Measurements from ENCODE around the gene CSF1R.
A peak's percentile ranks its signal among the peaks of the same experiment; 100 is the strongest.

The CSF1R gene

DNA sequence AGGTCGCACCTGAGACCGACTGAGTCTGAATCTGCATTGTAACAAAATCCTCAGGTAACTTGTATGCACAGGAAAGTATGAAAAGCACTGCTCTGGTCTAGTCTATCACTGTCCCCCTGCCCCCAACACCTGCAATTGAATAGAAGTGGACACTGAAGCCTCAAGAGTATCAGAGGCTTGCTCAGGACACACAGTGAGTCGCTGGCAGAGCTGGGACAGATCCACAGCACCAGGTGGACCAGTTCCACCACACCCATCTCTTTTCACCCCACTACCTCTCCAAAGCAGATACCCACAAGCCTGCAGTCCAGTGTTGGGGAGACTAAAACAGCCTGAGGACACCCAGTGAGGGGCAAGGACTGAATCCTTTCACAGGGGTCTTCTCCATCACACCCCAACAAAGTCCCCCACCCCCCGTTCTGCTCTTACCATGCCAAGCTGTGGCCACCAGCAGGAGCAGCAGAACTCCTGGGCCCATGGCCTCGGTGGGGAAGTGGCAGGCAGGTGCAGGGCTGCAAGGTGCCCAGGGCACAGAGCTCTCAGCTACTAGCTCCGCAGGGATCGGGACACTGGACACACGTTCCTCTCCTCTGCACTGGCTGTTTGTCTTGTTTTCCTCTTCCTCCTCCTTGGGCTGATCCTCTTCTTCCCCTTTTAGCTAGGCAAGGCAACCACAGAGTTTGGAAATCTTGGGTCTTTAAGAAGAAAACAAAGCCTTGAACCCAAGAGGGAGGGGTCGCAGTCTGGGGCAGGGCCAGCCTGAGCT is at the start of gene CSF1R:
Gene CSF1R, minus strand, starts transcription at position 605 of the 766 bp plus-strand sequence. Its CDS starts 127 bp downstream, at position 478.
- no peak for DNase-seq (ENCODE audit: low read depth)

- no peak for DNase-seq (ENCODE audit: low read depth)
These were observed 49.4 kb upstream of the CSF1R start for GRCh38 chr5:150135557-150136304.

DNA sequence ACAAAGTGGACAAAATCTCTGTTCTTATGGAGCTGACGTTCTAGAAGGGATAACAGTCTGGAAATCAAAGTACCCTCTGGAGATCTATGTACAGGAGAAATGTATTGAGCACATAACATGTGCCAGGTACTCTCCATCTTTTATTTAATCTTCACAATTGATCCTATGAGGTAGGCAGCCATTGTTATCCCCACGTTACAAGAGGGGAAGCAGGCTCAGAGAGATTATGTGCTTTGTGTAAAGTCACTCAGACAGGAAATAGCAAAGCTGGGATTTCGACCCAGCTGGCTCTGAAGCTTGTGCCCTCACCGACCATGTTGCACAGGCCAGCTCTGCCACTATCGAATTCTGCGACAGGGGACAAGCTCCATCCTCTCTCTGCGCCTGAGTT is 47.8 kb upstream of the CSF1R start:
- no peak for DNase-seq (ENCODE audit: low read depth)

DNA sequence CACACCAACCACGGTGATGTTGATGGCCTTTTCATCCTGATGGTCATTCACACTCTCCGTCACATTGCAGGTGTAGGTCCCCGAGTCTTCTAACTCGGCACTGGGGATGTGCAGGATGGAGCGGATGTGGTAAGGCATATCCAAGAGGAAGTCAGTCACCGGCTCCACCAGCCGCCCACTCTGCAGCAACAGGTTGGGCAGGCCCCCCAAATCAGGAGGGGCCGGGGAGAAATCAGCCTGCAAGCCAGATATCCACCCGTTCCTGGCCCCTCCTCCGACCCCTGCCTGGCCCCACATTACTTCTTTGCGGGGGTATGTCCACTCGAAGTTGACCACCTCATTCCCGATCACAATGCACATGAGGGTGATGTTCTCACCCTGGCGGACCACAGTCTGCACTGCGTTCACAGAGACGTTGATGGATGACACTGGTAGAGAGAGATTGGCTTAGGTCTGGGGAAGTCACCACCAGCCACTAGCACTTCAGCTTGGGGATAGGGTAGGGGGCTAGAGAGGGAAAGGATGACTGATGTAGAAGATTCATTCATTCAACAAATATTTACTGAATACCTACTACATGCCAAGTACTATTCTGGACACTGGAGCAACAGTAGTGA is 47.3 kb upstream of the CSF1R start:
- no peak for DNase-seq (ENCODE audit: low read depth)

DNA sequence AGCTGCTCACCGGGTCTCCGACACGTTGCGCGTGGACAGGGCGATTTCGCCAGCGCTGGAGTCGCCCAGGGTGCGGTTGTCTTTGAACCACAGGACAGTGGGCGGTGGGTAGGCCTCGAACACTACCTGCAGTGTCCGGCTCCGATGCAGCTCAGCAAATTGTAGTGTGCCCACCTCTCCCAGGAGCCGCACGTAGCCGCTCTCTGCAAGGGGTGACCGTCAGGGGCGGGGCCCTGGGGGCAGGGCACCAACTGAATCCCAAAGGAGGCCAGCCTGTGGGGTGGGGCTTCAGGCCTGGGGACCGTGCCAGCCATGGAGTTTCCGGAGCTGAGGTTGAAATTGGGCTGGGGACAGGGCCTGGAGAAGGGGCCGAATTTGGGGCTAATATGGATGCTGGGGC is 46.4 kb upstream of the CSF1R start:
- no peak for DNase-seq (ENCODE audit: low read depth)

DNA sequence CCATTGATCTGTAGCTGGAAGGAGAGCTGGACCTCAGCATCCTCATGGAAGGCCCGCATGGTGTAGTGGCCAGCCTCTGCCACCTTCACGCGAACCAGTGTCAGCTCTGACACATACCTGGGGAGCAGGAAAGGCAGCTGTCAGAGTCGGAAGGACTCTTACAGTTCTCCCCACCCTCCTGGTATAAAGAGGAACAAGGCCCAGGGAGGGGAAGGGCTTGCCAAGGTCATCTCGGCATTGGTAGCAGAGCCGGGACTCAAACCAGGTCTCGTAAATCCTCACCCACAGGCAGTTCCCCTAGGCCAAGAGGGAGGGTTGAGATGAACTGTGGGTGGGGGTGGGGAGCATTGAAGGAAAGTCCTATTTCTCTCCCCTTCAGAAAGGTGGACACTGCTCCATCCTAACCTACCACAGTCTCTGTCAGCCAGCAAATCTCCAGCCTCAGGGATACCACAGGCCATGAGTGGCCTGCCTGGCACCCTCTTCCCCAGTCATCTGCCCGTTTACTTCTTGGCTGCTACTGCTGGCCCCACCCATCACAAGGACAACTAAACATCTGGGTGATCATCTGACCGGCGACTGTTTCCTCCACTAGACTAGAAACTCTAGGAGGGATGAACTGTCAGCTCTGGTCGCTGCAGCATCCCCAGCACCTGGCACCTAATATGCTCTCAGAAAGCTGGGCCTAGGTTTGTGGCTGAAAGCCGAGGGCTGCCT is 45.8 kb upstream of the CSF1R start:
- no peak for DNase-seq (ENCODE audit: low read depth)

GRCh38 chr5:150131461-150131860 is 45.1 kb upstream of the CSF1R start:
- DNase-seq (ENCODE audit: low read depth), result no peak

DNA sequence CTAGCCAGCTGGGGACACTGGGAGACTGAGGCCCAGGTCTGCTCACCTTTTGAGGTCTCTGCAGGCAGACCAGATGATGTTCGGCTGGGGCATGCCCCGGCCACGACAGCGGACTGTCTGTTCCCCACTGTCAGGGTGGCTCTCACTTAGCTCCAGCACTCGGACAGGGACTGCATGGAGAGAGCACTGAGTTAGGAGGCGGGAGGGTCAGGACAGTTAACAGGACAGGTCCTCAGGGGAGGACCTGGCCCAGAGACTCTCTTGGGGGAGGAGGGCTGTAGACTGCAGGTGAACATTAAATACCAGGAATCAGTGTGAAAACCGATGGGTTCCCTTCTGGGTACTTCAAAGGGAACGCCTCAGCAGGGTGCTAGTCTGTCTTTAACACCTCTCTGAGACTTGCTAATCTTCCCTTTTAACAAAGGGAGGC is 44.2 kb upstream of the CSF1R start:
- no peak for DNase-seq (ENCODE audit: low read depth)

GRCh38 chr5:150129813-150130492 is 43.6 kb upstream of the CSF1R start:
- peak; percentile 11 for DNase-seq (ENCODE audit: low read depth)

DNA sequence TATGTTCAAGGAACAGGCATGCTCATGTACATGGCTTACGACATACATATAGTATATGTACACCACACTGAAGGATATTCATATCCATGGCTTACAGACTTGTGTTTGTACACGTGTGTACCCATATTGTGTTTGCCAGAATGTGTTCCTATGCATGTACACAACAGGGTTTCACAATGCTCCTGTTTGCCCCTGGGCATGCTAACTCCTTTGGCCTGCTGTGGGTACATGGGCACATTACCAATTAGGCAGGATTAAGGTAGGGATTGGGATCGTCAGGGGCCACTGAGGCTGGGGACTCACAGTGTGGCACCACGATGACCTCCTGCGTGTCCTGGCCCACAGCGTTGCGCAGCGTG is 43.1 kb upstream of the CSF1R start:
- no peak for DNase-seq (ENCODE audit: low read depth)

DNA sequence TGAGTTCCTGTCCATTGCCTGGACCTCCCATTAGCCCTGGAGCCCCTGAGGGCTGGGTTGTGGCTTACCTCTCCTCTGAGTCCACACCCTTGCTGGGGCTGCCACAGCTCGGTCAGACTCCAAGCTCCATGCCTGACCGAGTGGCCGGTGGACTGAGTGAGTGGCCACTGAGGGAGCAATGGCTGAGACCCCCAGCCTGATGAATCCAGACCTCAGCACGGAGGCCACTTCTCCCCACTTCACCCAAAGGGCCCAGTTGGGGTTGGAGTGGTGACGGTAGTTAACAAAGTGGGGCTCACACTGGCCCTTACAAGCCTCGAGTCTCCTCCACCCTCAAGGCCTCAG is 40.5 kb upstream of the CSF1R start:
- no peak for DNase-seq (ENCODE audit: low read depth)

DNA sequence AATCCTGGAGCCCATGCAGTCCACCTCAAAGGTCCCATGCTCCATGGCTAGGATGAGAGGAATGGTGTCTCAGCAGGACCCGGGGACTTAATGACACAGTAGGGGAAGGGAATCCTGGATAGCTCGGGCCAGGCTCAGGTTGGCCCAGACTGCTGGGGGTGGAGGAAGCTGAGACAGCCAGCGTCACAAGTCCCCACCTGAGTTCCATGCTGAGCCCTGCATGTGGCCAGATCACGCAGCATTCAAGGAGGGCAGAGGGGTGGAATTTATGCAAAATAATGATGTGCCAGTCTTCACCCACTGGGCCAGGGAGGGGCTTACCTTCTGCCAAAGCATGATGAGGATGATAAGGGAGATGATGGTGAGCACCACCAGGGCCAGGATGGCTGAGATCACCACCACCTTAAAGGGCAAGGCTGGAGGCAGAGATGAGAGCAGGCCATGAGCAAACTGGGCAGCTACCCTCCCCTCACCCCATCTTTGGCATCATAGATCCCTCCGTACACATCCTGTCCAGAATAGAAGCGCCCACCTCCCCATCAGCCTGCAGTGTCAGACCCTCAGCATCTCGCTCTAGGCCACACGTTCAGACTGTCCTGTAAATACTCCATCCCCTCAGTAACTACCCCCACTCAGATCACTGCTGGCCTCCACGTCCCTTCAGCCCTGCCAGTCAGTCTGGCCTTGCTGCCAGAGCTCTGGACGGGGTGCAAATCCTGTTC is 40.0 kb upstream of the CSF1R start:
- DNase-seq (ENCODE audit: low read depth), result no peak

DNA sequence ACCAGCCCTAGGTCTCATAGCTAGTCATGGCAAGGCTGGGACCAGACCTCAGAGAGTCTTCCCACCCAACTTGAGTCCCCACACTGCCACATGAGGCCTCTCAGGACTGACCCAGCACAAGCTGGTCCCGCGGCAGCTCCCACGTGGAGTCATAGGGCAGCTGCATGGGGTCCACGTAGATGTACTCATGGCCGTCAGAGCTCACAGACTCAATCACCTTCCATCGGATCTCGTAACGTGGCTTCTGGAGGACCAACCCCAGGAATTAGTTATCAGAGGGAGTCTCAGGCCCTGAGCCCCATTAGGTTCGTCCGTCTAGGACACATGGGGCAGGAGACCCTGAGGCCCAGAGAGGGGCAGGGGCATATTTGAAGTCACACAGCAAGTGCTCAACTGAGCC is 39.0 kb upstream of the CSF1R start:
- DNase-seq (ENCODE audit: low read depth), result no peak

DNA sequence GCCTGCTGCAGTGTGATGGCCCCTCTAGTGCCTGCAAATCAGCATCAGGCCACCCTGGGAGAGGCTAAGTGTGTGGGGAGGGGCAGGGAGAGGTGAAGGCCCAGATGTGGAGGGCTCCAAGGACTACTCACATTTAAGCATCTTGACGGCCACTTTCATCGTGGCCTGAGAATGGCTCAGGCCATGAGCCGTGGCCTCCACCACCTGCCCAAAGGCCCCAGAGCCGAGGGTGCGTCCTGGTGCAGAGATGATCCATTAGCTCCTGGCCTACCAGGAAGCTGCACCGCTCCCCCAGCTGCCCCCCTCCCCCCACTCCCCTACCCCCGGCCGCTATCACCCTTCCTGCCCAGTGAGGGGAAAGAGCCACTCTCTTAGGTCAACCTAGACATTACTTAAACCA is 38.2 kb upstream of the CSF1R start:
- DNase-seq (ENCODE audit: low read depth), result no peak

DNA sequence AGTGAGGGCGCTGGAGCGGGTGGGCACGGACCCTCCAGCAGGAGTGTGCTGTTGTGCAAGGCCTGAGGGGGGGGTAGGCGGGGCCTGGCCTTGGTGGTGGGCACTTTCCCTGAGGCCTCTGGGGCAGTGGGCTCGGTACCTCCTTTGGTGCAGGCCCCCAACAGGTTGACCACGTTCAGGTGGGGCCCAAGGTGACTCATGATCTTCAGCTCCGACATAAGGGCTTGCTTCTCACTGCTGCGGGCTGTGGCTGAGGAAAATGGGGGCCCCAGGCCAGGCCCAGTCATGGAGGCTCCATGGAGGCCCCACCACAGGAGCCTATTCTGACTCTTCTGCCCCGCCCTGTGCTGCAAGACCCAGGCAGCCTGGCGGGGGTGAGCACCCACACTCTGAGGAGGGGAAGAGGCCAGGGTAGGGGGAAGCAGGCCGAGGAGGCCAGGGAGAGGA is 37.8 kb upstream of the CSF1R start:
- no peak for DNase-seq (ENCODE audit: low read depth)

DNA sequence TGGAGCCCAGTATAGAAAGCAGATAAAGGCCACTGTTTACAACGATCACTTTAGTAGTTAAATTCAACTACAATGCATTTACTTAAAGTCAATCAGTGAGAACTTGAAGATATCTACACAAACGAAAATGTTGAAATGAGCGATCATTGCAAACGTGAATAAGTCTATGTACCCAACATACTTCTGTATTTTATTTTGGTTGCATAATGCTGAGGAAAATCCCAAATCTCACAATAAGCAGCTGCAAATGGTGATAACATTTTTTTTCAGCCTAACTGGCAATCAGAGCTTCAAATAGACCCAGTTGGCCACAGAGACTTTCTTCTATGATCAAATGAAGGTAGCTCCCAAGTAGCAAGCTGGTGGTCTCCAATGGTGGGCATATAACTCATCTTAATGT is 37.2 kb upstream of the CSF1R start:
- no peak for DNase-seq (ENCODE audit: low read depth)

- DNase-seq (ENCODE audit: low read depth), result no peak
These were observed 36.5 kb upstream of the CSF1R start for GRCh38 chr5:150122536-150123481.

GRCh38 chr5:150122158-150122510 is 35.8 kb upstream of the CSF1R start:
- DNase-seq (ENCODE audit: low read depth), result no peak

DNA sequence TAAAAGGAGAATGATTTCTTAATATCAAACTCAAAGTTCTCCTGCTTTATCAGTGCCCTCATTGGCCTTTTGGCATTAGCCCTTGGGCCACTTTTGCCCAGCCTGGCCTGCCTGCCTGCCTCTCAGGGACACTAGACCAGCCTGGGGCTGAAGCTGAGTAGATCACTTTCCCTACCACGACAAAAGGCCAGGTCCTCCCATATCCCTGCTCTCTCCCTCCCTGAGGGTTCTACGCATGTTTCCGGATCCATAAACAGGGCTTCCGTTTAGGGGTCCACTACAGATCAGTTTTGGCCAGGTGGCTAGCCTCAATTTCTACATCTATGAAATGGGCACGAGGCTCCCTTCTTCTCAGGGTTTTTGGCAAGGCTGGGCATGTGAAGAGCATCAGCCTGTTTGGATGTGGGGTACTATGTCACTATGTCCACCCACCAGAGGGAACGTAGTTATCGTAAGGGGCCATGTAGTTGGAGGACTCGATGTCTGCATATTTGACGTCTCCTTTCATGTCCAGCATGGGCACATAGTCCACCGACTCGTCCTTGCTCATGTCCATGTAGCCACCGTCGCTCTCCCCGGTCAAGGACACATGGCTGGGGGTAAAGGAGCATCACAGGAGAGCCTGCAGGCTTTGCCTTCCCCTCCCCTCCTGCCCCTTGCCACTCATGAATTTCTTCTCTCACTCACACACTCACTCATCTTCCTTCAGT is 35.2 kb upstream of the CSF1R start:
- DNase-seq (ENCODE audit: low read depth), result no peak

Measured in activated gamma-delta T cell treated with anti-CD3 and anti-CD28 coated beads, Interleukin-2, amount 50 U/mL, for 16 hours (primary cell).